AML-193 (cell line): ENCODE results near the gene C16orf87.

Source experiments
- DNase-seq, 2 experiments: peaks; one replicate each; lab custom pipeline; 2025; lab: John Stamatoyannopoulos, UW

Gene C16orf87

GRCh38 chr16:46757339-46758050, 73.5 kb downstream of the C16orf87 start:
- no peak for DNase-seq

- DNase-seq: no peak
Observed at GRCh38 chr16:46756772-46757171, 74.2 kb downstream of the C16orf87 start.

GRCh38 chr16:46753015-46753414, 78.0 kb downstream of the C16orf87 start:
- no peak for DNase-seq

- no peak for DNase-seq
Observed at GRCh38 chr16:46751381-46751780, 79.6 kb downstream of the C16orf87 start.

- no peak for DNase-seq
Observed at GRCh38 chr16:46748775-46749705, 81.9 kb downstream of the C16orf87 start.

- DNase-seq: no peak
Observed at GRCh38 chr16:46747777-46748651, 83.0 kb downstream of the C16orf87 start, which contains the start of gene MYLK3. Gene MYLK3 (minus strand): TSS chr16:46748344. CDS start chr16:46748193, 151 bp downstream.

GRCh38 chr16:46746821-46747776, 83.9 kb downstream of the C16orf87 start:
- DNase-seq: no peak
